A673 (cell line): Measurements from ENCODE around the gene TPD52L2.

ENCODE experiments used
- CTCF ChIP-seq: fragments of 300-800, 200-600 bp; sonication (generic); conservative IDR thresholded peaks from 2 replicates; pipeline ENCODE4 v1.5.1; 2017; ENCODE audit warnings: low read depth, mild to moderate bottlenecking, antibody characterized with exemption, low read length, moderate library complexity, mixed read lengths
- EZH2 ChIP-seq: fragments of 200-600 bp; sonication (generic); IDR thresholded peaks from 2 replicates; pipeline ENCODE4 v1.6.1; 2017; ENCODE audit warnings: borderline replicate concordance, low read depth, mild to moderate bottlenecking, mixed read lengths, antibody characterized with exemption, low read length; ENCODE audit not compliant: poor library complexity, severe bottlenecking

DNA sequence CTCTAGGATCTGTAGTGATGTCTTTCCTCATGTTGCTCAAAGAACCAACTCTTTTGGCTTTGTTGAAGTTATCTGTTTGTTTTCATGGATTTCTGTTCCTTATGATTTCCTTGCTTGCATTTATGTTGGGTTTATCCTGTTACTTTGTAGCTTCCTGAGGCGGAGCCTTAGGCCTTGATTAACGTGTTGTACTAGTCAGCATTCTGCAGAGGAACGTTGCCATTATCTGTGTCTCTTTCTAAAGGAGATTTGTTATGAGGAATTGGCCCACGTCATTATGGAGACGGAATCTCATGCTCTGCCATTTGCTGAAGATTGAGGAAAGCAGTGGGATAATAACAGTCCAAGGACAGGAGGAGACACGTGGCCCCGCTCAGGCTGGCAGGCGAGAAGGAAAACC is 61.2 kb downstream of the TPD52L2 start:
- TF ChIP-seq CTCF (no peak), EZH2 (no peak)
